IPS-NIHi7 (cell line): ENCODE data around the gene EPS8.
"Not testable (repeated sequence)": the region's sequence is repeated elsewhere in the genome, so short reads cannot be mapped to it uniquely, and the experiment has no call there.

ENCODE experiments used
- DNase-seq: peaks from one replicate; pipeline ENCODE4 v3.0.0; 2012; ENCODE audit warnings: mixed read lengths; ENCODE audit errors: extremely low spot score

Gene EPS8

DNA sequence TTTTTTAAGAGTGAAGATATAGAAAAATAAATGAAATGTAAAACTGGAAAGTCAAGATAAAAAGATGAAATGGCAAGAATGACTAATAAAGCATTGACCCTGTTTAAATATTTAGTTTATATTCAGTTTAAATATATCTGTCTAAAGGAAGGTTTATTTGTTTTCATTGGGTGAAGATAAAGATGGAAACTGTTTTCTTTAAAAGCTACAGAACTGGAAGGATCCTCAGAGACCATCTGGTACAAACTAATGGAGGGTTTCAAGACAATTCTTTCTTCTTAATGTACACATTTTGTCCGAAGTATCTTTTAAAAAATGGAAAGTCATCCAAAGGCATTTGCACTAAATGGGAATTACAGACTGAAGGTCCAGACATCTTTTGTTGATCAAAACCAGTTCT lies 142.6 kb downstream of the EPS8 start:
- no peak for DNase-seq

DNA sequence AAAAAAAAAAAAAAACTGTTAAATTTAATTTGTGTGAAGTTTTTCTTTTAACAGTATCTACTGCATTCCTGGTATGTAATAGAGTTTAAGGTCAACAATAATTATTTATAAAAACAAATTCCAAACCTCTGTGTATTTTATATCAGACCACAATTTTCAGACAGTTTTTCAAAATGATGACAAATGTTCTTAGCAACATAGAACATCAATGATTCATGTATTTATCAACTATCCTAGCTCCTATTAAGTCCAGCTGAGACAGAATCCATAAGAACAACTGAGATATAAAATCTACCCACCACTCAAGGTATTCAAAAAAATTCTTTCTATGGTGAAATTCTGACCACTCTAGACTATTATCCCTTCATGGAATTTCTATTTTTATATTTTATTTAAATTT lies 144.5 kb downstream of the EPS8 start:
- DNase-seq: no peak

DNA sequence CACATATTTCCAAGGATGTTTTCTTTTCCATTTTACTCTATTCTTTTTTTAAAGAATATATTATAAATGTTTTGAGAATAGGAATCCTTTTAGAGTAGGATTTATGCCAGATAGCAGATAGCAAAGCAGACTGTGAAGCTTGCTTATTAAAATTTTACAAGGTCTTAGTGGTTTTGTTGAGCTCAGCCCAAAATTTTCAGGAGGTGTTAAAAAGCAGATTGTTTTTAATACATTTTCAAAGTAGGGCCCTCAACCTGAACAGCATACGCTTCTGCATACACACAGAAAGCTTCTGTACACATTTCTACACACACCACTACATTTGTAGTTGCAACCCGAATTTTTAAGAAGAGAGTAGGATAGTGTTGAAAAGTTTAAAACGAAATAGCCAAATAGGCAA lies 151.0 kb downstream of the EPS8 start:
- DNase-seq: no peak

DNA sequence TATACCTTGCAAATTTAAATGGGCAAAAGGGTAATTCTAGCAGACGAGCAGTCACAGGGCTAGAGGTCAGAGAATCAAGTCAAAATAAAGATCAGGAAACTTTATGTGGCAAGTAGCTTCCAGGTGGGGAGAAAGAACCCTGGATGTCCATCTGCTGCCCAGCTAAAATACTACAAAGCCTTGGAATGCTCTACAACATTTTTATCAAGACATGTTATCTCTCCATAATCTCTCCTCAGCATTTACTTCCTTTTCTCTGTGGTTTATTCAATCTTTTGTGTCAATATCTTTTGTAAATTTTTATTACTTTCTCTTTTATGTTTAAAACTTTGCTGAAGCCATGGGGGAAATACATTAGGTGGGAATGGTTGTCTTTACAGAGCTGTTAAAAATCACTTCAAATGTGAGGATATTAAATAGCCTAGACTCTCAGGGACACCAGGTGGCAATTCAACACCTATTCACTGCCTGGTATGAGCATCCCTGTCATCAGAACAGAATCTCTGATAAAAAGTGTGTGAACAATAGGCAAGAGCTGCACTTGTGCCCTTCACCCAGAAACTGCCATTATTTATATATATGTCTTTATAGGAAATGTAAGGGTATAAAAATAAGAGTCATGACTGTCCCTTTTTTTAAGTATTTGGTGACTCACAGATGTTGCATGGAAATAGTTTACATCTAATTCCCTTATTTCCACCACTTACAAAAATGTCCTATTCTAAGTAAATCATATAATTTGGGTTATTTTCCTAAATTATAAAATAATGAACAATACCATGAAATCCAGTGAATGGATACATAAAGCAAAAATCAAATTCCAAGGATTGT lies 152.9 kb downstream of the EPS8 start:
- no peak for DNase-seq

DNA sequence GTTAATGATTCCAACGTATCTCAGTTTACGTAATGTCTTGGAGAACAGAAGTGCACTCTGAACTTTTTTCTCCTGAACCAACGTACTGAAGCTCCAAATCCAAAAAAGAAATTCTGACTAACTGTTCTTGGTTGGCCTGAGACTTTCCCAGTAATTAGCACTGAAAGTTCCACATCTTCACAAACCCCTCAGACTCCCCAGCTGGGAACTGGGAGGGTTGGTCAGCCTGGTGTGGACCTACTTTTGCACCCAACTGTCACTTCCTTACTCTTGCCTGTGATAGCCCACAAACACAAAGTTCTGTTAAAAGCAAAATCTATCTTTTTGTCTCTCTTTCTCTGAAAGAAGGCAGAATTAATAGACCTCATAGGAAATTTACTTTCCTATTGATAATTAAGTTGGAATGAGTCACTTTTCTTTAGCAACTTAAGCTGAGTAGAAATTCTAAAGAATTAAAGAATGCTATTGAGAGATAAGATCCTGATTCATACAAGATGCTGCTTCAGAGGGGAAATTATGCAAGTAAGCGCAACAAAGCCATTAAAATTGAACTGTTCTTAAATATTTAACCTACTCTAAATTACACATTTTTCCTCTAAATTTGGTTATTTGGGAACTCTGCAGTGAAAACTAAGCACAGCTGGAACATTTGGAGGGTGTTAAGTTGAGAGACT lies 155.0 kb downstream of the EPS8 start:
- no peak for DNase-seq

DNA sequence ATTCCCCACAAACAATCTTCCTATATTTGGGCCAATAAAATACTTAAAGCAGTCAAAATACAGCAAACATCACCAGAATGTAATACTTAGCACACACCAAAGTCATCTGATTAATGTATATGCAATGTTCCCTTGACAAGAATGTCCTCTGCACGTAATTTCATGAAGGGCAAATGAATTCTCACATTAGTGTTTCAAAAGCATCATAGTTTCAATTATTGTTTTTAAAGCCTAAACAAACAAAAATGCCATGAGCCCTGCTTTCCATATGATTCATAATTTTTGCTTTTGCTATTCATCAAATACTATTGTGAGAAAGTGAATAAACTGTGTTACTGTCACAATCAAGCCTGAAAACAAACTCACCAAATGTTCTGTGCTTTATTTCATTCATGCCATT lies 156.0 kb downstream of the EPS8 start:
- no peak for DNase-seq

DNA sequence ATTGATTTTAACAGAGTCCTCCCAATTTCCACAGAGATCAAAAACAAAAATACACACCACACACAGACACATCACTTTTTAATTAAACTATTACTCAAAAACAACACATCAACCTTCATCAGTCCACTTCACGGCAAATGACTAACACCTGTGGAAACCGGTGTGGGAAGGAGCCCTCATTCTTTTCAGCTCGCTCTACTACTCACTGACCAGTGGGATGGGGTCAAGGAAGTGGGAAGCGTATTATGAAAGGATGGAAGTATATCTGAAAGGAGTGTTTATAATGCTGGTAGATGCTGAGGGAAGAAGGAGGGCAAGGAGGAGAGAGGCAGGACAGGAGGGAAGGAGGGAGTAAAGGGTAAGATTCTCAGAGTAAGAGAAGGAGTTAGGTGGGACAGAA lies 156.5 kb downstream of the EPS8 start:
- no peak for DNase-seq

DNA sequence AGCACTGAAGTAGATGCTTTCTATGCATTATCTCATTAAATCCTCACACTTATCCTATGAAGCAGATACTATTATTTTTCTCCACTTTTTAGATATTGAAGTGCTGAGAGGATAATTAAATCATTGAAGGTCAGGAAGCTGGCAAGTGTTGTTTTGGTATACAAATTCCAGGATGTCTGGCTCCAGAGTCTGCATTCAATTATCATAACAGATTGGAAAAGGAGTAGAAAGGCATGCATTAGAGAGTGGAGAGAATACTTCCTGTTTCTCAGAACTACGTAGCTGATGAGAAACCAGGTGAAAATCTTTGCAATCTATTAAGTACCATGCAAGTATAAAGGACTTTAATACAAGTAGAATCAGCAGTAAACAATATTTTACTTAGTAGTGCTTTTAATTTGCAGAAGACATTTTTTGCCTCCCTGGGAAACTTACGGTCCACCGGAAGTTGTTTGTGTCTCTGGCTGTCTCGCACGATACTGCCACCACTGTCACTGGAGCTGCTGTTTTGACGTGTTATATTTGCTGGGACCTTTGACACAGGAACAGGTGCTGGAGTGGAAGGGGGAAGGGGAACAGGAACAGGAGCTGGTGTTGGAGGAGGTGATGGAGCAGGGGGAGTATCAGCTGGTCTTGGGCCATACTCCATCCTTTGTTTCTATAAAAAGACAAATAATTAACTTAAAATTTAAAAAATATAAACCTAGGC lies 158.0 kb downstream of the EPS8 start:
- no peak for DNase-seq

DNA sequence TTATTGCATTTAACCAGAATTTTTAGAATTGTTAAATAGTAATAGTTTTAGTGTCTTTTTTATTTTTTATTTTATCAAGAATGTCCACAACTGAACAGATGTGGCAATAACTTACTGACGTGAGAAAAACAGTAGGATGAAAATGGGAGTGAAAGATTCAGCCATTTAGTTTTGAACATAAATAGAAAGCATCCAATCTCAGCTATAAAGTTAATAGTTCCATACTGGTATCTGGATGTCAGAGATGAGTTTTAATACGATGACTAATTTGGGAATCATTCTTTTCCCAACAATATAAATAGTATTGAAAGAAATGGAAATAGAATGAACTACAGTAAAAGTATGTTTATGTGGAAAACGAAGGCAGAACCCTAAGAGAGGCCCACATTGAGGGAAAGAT lies 159.4 kb downstream of the EPS8 start:
- DNase-seq: no peak

DNA sequence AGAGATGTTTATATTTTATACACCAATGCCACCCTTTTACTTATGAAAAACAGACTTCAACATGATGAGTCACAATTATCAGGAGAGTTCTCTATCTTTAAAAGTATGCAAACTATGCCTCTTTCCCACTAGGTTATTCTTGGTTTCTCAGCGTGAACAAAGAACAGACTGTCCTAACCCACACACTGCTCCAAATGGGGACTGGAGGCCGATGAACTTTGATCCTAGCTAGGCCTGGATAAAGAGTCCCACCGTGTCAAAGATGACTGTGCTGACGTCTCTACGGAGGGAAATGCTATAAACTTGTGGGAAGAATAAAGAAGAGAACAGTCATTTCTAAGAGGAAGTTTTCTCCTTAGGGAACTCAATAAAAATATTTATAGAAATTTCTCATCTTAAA lies 160.1 kb downstream of the EPS8 start:
- peak; percentile 35 for DNase-seq

DNA sequence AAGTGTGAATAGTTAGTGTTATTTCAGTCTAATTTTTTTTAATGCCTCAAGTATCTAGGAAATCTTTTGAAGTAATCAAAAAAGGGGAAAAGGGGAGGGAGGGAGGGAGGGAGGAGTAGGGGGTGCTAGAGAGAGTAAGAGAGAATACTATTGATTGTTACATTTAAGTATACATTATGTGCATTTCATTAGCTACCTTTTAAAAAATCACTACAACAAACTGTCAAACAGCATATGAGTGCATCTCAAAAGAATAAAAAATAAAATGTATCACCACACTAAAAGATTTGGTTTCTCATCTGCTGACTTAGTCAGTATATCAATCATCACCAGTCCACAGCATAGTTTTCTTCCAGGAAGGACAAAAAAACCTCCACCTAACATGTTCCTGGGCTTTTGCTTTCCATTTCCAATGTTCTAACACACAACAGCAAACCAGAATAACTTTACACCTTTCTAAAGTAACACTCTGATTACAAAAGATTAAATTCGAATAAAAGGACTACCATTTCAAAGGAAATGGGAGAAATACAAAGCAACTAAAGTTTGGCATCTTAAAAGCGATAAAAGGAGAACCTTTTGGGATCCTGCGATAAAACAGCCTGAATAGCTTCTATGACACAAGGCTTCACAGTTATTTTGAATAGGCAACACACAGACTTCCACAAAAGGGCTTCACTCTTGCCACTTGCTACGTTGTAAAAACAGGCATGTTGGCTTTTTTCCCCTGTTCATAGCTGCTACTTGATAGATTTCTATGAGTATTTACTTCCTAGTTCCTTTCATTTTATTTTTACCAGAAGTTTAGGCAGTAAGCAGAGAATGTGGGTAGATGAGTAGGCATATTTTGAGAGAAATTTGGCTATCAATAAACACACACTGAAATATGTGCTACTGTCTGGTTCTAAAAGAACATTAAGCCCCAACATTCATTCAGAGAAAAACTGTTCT lies 160.9 kb downstream of the EPS8 start:
- no peak for DNase-seq

DNA sequence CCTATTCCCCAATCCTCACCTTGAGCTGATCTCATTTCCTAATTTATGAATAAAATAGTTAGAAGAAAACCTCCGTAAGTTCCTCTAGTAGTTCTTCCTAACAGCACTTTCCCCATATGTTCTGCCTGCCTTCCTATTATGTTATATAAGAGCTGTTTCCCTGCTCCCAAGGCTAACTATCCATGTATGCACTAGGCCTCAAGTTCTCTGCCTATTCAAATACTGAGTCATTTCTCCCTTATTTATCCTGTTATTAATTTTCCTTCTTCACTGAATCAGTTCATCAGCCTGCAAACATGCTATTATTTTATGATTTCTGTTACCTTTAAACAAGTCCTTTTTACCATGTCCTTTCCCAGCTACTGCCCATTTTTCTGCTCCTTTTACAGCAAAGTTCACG lies 164.1 kb downstream of the EPS8 start:
- DNase-seq: no peak

DNA sequence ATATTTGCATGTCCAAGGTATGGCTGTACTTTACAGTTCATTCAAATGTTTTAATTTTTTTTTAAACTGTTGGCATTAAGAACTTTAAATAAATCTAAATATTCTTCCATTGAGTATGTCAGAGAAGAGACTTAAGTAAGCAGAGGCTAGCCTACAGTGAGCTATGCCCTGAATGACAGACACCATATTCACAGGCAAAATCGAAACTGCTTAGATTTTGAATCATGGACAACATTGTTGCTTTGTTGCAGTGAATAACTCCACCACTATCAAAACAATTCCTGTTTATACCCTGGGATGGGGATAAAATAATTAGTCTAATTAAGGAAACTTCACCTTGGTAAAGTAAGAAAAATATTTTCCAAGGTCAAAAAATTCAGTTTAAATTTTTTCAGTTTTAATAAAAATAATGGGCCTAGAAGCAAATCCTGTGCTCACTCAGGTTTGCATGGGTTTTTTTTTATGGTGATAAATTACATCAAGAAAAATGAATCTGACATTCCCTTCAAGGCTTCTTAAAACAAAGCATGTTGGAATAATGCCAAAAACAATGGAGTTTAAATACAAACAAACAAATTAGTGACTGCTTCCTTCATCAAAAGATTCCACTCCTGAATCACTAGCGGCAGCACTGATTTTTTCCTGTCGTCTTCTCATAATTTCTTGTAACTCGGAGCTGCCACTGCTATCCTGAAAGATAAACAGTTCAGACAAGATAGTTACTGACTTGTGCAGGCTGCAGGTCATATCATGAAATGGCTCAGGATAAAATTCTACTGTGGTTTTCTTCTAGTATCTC lies 168.2 kb downstream of the EPS8 start:
- no peak for DNase-seq

DNA sequence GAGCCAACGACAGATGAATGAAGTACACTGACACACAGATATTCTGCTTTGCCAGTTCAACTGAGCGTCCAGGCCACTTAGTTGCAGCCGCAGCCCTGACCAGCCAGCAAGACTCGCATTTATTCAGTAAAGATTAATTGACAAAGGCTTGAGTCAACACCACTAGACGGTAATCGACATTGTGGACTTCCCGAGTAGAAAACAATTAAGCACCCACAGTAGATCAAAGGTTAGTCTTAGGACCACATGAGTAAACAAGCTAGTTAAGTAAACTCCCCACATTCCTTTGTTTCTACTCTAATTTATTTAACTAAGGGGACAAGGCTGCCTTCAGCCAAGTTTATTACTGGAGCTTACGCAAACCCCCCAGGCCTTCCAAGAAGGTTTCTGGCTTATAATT lies 172.7 kb downstream of the EPS8 start:
- DNase-seq: not testable (repeated sequence)

DNA sequence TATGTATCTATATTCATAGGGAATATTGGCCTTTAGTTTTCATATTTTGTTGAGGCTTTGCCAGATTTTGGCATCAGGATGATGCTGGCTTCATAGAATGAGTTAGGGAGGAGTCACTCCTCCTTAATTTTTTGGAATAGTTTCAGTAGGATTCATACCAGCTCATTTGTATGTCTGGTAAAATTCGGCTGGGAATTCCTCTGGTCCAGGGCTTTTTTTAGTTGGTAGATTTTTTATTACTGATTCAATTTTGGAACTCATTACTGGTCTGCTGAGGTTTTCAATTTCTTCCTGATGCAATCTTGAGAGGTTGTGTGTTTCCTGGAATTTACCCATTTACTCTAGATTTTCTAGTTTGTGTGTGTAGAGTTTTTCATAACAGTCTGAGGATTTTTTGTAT lies 175.2 kb downstream of the EPS8 start:
- DNase-seq: no peak

DNA sequence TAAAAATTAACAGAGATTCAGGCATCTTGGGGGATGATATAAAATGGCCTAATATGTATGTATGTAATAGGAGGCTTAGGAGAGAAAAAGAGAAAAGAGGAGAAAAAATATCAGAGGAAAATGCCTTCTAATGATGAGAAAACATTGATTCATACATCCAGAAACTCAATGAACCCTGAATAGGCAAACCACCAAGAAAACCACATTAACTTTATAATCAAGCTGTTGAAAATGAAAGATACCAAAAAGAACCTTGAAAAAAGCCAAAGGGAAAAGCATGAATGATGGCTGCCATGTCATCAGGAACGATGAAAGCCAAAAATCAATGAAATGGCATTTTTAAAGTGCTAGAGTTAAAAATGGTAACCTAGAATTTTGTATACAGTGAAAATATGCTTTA lies 180.2 kb downstream of the EPS8 start:
- DNase-seq: no peak

DNA sequence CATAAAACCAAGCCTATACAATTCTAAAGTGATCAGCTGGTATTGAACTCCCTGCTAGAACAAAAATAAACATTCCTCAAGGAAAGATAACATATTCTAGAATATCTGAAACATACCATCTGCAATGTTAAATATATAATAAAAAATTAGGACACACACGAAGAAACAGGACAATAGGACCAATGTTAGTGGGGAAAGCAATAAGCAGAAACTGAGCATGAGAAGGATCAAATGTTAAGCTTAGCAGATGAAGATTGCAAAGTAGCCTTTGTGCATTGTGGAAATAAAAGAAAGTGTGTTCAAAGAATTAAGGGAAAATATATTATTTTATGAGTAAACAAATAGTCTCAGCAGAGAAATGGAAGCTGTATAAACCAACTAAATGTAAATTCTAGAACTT lies 180.8 kb downstream of the EPS8 start:
- DNase-seq: no peak

DNA sequence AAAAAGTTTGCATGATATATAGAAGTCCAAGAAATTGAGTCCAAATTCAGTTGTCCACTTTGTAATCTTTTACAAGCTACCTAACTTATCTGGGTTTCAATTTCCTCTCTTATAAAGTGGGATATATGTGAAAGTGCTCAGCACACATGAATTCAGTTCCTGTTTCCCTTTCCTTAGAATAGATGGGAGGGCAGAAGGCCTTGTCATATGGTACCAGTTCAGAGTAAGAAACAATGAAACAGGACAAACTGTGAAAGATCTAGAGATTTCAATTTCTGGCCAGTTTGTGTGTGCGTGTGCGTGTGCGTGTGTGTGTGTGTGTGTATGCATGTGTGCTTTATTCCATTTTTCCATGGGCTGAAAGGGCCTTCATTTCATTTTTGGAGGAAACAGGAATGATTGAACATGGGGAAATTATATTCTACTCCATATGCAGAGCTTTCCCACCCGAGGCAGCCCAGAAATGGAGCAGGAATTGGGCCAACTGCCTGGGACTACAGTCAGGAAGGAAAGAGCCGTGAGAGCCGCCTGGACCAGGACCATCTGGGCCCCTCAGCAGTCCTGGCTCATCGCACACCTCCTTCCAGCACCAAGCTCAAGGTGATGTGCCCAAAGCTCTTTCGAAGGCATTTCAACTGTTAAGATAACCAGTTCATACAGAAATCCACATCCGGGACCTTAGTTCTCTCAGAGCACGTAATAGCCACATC lies 183.2 kb downstream of the EPS8 start:
- DNase-seq: no peak

DNA sequence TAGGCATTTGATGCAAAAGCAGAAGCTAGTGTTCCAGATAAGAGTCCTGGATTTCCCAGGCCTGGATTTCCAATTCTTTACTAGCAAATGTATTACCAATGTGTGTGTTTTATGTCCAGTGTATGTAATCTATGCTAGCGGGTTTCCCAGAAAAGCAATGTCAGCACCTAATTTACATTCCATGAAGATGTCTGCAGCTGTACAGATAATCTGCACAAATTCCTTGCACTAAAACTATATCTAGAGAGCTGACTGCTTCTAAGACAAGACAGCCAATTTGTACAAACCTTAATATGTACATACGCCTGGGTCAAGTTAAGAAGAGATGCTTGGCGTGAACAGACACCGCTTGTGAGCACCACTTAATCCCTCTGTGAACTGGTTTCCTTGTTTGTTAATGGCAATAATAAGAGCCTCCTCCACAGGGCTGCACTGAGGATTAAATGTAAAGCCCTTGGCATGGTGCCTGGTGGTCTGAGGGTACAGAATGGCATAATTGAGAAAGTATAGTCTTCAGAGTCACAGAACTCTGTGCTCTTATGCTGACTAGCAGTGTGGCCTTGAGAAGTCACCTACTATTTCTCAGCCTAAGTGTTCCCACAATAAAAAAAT lies 185.6 kb downstream of the EPS8 start:
- DNase-seq: no peak
